Tibial artery (tissue), 4 donors: Measurements from ENCODE around the gene ZFAND3.

Experiments used
- DNase-seq, 2 donors: peaks; one replicate each; pipeline ENCODE4 v3.0.0-alpha.2; 2019
- H3K27ac ChIP-seq, 2 donors: fragments of 200-600 bp; sonication (generic) in 1 of 2; 1 replicate in 1 of 2; 2 replicates in 1 of 2; pipeline ENCODE4 v1.5.1; 2018 to 2019; ENCODE audit warnings: mild to moderate bottlenecking in 1 of 2
- H3K27me3 ChIP-seq, 2 donors: fragments of 200-600 bp; sonication (generic) in 1 of 2; one replicate each; pipeline versions ENCODE4 v1.5.1 to v1.6.0; 2016 to 2019
- H3K36me3 ChIP-seq, 3 donors: fragments of 200-600 bp; sonication (generic) in 2 of 3; one replicate each; pipeline ENCODE4 v1.5.1; 2016 to 2019; ENCODE audit warnings: mild to moderate bottlenecking in 2 of 3
- H3K4me1 ChIP-seq, 4 donors: fragments of 200-600 bp; sonication (generic) in 2 of 4; 1 replicate in 3 of 4; 2 replicates in 1 of 4; pipeline ENCODE4 v1.5.1; 2016 to 2019
- H3K4me3 ChIP-seq, 2 donors: fragments of 200-600 bp; sonication (generic) in 1 of 2; 1 replicate in 1 of 2; 2 replicates in 1 of 2; pipeline ENCODE4 v1.5.1; 2018 to 2019; ENCODE audit warnings: mild to moderate bottlenecking in 2 of 2
- H3K9me3 ChIP-seq, 3 donors: fragments of 200-600 bp; sonication (generic) in 1 of 3; one replicate each; pipeline ENCODE4 v1.5.1; 2016 to 2019
- intact Hi-C: fragments of 100-400 bp; cut with DNase I; formaldehyde crosslinking; loops from one replicate; pipeline ENCODE4 v1.15.0; 2023; ENCODE audit warnings: low total_unique reads
- TF ChIP-seq, protein P1 (sequence below), 2 experiments: fragments of 200-600 bp in 1 of 2; fragments of 450-650 bp in 1 of 2; IDR thresholded peaks; one replicate each; pipeline ENCODE4 v1.5.1; 2017 to 2019; ENCODE audit warnings: antibody characterized with exemption in 2 of 2, mild to moderate bottlenecking in 1 of 2, moderate library complexity in 1 of 2

Gene ZFAND3

DNA sequence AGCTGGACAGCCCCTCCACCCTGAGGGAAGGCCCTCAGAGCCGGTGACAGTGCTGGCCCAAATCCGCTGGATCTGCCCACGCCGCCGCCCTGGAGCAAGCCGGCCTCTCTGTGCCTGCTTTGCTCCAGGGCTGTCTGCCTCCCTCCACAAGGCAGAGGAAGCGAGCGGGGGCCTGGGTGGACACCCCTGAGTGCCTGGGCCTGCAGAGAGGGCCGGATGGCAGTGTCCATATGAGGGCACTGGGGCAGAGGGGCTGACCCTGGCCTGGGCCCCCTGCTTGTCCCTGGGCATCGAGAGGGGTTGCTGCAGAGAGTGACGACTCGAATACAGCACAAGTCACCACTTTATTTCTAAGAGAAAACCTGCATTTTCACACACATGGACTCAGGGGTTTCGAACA lies 348.6 kb downstream of the ZFAND3 start:
- DNase-seq, result no peak
- Histone ChIP-seq H3K36me3 (peaks cover 0 to 6% (median 0%) of the 10 kb centered on the region in 3 donors), H3K27ac (no peak overlapping the region), H3K4me3 (no peak overlapping the region), H3K27me3 (no peaks in the 10 kb centered on the region), H3K4me1 (no peaks in the 10 kb centered on the region), H3K9me3 (no peaks in the 10 kb centered on the region)
- TF ChIP-seq, protein P1, sequence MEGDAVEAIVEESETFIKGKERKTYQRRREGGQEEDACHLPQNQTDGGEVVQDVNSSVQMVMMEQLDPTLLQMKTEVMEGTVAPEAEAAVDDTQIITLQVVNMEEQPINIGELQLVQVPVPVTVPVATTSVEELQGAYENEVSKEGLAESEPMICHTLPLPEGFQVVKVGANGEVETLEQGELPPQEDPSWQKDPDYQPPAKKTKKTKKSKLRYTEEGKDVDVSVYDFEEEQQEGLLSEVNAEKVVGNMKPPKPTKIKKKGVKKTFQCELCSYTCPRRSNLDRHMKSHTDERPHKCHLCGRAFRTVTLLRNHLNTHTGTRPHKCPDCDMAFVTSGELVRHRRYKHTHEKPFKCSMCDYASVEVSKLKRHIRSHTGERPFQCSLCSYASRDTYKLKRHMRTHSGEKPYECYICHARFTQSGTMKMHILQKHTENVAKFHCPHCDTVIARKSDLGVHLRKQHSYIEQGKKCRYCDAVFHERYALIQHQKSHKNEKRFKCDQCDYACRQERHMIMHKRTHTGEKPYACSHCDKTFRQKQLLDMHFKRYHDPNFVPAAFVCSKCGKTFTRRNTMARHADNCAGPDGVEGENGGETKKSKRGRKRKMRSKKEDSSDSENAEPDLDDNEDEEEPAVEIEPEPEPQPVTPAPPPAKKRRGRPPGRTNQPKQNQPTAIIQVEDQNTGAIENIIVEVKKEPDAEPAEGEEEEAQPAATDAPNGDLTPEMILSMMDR (IDR thresholded peaks at IDR 0.05), result no peak
- intact Hi-C loops, result no loop called here

DNA sequence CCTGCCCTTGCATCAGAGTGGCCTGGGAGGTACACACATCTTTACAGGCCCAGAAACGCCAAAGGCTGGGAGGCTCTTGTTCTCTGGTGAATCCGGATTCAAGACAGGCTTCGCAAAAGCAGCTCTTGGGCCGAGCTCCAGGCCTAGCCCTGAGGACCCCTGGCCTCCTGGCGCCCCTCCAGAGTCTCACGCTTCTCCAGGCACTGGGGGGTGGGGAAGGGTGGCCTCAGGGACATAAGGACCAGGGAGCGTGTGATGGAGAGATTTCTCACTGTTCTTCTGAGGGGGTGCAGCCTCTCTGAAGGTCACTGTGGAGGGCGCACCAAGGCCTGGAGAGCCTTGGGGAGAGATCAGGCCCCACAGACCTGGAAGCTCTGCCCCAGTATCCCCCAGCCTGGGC lies 349.2 kb downstream of the ZFAND3 start:
- intact Hi-C loops, result no loop called here
- Histone ChIP-seq H3K36me3 (peaks cover 0 to 12% (median 0%) of the 10 kb centered on the region in 3 donors), H3K27ac (no peak overlapping the region), H3K9me3 (no peaks in the 10 kb centered on the region), H3K27me3 (no peaks in the 10 kb centered on the region), H3K4me3 (no peak overlapping the region), H3K4me1 (no peaks in the 10 kb centered on the region)
- no peak for DNase-seq
- TF ChIP-seq, protein P1 (IDR thresholded peaks at IDR 0.05), result no peak

DNA sequence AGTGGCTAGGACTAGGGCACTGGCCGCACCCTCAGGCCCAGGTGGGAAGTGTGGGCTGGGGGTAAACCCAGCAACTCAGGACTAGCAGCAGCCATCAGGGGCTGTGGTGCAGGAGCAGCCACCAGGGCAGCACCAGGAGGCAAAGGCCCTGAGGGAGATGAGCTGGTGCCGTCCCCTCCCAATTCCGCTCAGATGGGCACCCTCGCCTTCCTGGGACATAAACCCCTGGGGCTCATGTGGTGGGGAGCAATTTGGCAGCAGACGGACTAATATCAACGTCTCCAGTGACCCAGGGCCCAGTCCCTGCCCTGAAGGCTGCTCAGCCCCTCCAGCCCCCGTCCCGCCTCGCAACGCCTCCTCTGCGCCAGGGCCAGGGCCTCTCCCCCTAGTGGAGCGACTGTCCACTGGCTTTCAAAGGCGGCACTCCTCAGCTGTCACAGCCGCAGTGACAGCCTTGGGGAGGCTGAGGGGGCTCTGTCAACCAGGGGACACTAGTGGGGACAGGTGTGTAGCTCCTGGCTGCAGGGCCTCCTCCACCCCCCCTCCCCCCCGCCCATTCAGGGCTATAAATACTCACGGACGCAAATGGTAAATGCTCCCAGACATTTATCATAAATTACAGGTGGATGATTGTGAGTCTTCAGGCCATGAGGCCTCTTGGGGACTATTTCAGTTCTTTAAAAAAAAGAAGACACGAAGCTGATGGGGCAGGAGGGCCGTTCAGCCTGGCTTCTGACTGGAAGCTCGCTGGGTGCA lies 349.9 kb downstream of the ZFAND3 start:
- TF ChIP-seq, protein P1 (IDR thresholded peaks at IDR 0.05), result no peak
- Histone ChIP-seq H3K36me3 (peaks cover 0 to 19% (median 0%) of the 10 kb centered on the region in 3 donors), H3K4me1 (no peaks in the 10 kb centered on the region), H3K9me3 (no peaks in the 10 kb centered on the region), H3K4me3 (no peak overlapping the region), H3K27me3 (no peaks in the 10 kb centered on the region), H3K27ac (no peak overlapping the region)
- DNase-seq, result no peak
- intact Hi-C loops, result no loop called here

DNA sequence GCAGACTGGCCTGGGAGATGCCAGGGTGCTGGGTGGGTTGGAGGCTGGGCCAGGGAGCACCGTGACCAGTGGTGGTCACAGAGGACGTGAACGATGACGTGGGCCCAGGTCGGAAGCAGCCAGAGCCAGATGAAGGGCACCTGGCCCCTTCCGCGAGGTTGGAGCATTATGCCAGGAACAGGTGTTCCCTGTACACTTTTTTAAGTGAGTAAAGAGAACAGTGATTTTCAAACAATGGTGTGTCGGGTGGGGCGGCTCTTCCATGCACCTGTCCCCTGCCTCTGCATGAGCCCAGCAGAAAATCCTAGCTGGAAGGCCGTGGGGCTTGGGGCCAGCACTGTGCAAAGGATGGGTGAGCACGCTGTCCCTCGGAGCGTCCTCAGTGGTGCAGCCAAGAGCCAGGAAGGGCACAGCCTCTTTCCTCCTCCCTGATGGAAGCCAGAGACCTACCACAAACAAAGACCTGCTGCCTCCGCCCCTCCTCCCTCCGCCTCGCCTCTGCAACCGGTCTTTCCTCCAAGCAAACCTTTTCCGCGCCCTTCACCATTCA lies 350.5 kb downstream of the ZFAND3 start:
- Histone ChIP-seq H3K27me3 (no peaks in the 10 kb centered on the region), H3K27ac (no peak overlapping the region), H3K4me3 (no peak overlapping the region), H3K4me1 (no peaks in the 10 kb centered on the region), H3K9me3 (no peaks in the 10 kb centered on the region), H3K36me3 (peaks cover 0 to 26% (median 0%) of the 10 kb centered on the region in 3 donors)
- DNase-seq, result no peak
- TF ChIP-seq, protein P1 (IDR thresholded peaks at IDR 0.05), result no peak
- intact Hi-C loops, result no loop called here

DNA sequence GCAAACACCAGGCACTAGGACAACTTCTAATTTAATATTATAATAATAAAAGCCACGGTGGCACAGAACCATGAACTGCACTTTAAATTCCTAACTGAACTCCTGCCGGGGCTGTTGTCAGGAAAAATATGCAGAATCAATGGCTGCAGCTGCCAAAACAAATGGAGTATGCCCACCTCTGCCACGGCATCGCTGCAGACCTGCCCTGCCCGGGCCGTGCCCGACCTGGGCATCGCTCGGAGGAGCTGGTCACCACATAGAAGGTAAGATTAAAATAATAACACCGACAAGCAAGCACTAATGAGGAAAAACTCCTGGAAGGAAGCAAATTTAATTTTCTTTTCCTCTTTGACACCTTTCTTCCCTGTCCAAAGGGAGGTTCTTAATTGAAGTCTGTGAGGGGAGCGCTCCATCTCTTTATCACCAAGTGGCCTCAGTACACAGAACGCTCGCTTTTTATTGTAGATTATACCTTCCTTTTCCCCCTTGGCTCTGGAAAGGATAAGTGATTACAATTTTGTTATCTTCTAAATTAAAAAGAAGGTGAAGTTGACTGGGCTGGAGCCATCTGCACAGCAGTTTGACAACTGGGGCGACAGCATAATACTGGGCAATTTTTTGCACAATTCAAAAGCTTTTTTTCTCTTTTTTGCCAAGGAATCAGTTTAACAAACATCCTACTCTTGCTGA lies 351.3 kb downstream of the ZFAND3 start:
- Histone ChIP-seq H3K27me3 (no peaks in the 10 kb centered on the region), H3K36me3 (peaks cover 0 to 33% (median 0%) of the 10 kb centered on the region in 3 donors), H3K4me3 (no peak overlapping the region), H3K4me1 (no peaks in the 10 kb centered on the region), H3K27ac (no peak overlapping the region), H3K9me3 (no peaks in the 10 kb centered on the region)
- no peak for DNase-seq
- TF ChIP-seq, protein P1 (IDR thresholded peaks at IDR 0.05), result no peak
- intact Hi-C loops, result no loop called here
